GM20431 (cell line): ENCODE data around the gene FGR.
"Not testable (repeated sequence)": the region's sequence is repeated elsewhere in the genome, so short reads cannot be mapped to it uniquely, and the experiment has no call there.

Source experiments
- in situ Hi-C: fragments of 300-500 bp; cut with MseI, MboI; formaldehyde crosslinking; loops from one replicate; pipeline ENCODE4 v1.15.0; 2020; ENCODE audit warnings: low sequenced_read_pairs; ENCODE audit not compliant: unreplicated experiment

FGR gene

DNA sequence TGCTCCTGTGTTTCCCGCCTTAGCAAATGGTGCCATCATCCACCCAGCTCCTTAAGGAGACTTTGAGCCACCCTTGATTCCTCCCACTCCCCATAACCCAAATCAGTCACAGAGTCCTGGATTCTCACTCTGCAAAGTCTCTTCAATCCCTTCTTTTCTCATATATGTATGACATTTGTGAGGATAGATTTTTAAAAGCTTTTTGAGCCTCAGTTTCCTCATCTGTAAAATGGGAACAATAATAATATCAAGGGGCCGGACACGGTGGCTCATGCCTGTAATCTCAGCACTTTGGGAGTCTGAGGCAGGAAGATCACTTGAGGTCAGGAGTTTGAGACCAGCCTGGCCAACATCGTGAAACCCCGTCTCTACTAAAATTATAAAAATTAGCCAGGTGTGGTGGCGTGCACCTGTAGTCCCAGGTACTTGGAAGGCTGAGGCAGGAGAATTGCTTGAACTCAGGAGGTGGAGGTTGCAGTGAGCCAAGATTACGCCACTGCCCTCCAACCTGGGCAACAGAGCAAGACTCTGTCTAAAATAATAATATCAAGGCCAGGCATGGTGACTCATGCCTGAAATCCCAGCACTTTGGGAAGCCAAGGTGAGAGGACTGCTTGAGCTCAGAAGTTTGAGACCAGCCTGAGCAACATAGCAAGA lies 15.1 kb downstream of the FGR start:
- in situ Hi-C loops = not testable (repeated sequence)

- in situ Hi-C loops = no loop called here
Observed at GRCh38 chr1:27618341-27619082, 16.5 kb downstream of the FGR start.

DNA sequence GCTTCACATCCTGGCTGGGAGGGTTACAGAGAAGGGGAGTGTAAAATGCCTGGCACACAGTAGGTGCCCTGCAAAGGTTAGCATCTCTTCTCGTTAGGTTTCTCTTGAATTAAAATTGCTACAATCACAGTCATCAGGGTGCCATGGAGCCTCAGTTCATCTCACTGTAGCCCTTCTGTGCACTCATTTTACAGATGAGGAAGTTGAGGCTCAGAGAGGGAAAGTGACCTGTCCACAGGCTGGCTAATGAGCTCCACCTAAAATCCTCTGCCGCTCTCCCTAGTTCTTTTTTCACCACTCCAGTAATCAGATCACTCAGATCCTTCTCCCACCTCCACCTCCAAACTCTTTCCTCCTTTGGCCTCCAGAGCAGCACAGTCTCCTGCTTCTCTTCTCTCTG lies 17.6 kb downstream of the FGR start:
- in situ Hi-C loops = no loop called here

DNA sequence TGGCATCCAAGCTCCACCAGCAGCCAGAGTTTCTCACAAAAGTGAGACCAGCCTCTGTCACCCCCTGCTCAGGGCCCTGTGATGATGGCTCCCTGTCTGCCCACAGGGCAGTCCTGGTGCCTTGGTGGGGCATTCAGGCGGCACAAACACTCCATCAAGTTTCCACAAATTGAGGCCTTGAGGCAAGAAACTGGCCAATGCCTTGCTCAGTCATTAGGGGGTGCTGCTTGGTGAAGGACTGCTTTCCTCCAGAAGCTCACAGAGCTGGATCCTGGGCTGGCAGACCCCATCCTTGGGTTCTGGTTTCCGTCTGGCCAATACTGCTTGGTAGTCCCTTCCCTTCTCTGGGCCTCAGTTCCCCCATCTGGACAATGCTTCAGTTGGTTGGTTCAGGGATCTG lies 18.5 kb downstream of the FGR start:
- in situ Hi-C loops = no loop called here

- in situ Hi-C loops = no loop called here
Observed at GRCh38 chr1:27615346-27616192, 19.4 kb downstream of the FGR start.

GRCh38 chr1:27614625-27615344 lies 20.2 kb downstream of the FGR start:
- in situ Hi-C loops = no loop called here

- in situ Hi-C loops = no loop called here
Observed at GRCh38 chr1:27614043-27614624, 20.9 kb downstream of the FGR start.

- in situ Hi-C loops = no loop called here
Observed at GRCh38 chr1:27612718-27613117, 22.3 kb downstream of the FGR start.

- in situ Hi-C loops = no loop called here
Observed at GRCh38 chr1:27611450-27611849, 23.5 kb downstream of the FGR start.

GRCh38 chr1:27609618-27610240 lies 25.3 kb downstream of the FGR start:
- in situ Hi-C loops = loop anchor here (5.0 kb wide), 1 partner anchor 53 kb away; no protein-coding TSS in a partner anchor

GRCh38 chr1:27609210-27609555 lies 25.8 kb downstream of the FGR start:
- in situ Hi-C loops = loop anchor here (5.0 kb wide), 1 partner anchor 53 kb away; no protein-coding TSS in a partner anchor

DNA sequence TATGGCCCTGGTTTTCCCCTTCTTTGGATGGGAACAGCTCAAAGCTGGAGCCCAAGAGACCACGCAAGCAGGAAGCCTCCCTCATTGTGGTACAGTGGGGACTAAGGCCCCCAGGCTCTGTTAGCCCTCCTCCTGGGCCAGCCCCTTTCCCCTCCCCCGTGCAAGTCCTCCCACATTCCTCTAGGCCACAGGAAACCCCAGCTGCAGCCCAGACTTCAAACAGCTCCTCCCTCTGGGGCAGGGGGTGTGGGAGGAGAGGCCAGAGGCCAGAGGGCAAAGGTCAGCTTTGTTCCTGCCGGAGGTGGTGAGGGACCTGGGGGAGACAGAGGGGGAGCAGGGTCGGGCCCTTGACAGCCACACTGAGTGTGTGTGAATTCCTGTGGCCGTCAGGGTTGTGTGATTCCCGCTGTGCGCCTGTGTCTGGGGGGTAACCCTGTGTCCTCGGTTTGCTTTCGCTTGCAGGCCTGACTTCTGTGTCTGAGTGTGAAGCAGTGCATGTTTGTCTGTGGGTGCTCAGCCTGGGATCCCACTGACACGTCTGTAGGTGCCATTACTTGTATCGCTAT lies 27.7 kb downstream of the FGR start:
- in situ Hi-C loops = loop anchor here (5.0 kb wide), 1 partner anchor 55 kb away; no protein-coding TSS in a partner anchor

DNA sequence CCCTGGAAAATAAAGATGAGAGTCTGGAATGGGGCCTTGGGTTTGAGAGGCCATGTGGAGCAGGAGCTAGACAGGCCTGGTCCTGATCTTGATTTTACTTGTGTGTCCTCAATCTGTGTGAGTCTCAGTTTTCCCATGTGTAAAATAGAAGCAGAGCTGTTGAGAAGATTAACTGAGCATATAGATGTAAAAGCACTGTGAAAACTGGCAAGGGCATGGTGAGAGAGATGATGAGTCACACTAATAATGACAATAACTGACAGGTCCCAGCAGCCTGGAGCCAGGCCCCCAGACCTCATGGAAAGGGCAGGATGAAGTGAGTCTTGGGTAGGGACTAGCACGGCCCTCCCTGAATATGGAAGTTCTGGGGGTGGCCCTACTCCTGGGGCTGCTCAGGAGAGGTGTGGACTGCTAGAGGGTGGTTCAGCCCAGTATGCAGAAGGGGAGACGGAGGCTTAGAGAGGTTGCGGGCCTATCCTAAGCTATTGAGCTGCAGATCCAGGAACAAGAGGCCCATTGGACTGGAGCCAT lies 28.2 kb downstream of the FGR start:
- in situ Hi-C loops = loop anchor here (5.0 kb wide), 1 partner anchor 56 kb away; no protein-coding TSS in a partner anchor

DNA sequence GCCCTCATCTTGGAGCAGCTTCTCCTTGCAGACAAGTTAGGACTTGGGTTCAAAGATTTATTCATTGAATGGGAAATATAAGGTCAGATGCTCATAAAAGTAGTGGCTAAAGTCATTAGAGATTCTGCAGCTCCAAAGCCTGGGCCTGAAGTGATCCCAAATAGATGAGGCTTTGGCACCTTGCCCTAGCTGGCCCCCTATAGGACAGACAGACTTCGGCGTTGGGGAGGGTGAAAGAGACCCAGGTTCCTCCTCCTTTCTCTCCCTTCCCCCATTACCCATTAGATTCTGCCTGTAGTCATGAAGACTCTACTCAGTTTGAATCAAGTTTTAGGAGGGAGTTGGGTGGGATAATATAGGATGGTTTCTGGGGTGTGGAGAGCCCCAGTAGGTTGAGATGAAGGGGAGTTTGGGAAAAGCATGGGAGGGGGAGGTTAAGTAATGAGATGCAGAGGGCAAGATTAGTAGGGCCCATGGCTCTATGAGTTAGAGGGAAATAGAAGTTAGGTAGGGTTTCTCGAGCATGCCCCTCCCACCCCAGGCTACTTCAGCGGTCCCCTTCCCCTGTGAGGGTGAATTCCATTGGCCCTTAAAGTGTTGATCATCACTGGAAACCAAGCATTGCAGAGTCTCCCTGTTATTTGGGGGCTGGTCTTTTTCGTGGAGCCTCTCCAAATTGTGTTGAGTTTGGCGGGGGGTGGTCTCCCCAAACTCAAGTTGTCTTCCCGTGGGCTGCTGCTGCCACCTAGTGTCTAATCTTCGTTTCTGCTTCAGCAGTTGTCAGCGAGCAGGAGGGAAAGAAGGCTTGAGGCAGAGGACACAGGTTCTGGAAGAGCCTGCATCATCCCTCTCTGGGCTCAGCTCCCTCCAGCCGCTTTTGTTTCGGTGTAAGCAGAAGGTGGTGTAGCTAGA lies 28.9 kb downstream of the FGR start:
- in situ Hi-C loops = loop anchor here (5.0 kb wide), 1 partner anchor 56 kb away; no protein-coding TSS in a partner anchor

DNA sequence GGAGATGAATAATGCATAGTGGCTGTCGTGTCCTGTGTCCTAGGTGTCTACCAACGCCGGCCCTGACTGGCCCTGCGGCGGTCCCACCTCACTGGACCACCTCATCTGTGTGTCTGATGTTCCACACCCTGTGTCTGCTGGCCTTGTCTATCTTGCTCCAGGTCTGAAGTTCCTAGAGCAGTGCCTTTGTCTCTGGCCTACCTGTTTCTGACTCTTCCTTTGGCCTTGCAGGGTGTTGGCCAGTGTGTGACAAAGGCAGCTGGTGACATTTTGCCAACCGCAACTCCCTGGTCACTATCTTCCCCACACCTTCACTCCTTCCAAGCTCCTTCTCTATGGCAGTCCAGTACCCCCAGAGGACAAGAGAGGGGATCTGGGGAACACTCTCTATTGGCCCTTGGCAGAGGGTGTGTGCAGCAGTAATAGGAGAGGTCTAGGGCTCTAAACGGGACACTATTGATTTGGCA lies 29.7 kb downstream of the FGR start:
- in situ Hi-C loops = loop anchor here (5.0 kb wide), 1 partner anchor 57 kb away; no protein-coding TSS in a partner anchor

DNA sequence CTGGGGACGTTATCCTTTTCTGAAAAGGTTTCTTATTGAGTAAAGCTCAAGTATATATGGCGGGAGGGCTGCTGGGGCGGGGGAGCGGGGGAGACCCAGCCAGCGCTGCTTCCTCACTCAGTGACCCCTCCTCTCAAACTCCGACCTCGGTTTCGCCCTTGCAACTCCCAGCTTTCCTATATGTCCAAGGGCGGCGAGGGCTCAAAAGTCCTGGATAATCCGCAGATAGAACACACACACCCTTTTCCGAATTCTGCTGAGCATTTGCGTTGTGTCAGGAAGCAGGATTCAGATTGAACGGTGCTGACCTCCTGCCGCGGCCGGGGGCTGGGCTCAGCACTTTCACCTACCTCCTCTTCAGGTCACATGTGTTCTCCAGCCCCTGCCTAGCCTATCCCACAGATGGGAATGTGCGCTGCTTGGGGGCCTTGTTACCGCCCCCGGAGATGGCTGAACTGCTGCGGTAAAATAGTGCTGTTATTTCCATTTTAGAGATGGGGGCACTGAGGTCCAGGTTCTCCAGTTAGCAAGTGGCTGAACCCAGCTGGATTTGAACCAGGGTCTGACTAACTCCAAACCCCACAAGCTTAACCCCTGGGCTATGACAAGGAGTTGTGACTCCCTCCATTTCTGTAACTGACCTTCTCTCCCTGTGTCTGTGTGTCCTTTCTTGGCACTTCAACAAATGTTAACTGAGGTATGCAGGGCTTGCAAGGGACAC lies 30.2 kb downstream of the FGR start:
- in situ Hi-C loops = loop anchor here (5.0 kb wide), 1 partner anchor 58 kb away; no protein-coding TSS in a partner anchor
